Stimulated activated CD8-positive, alpha-beta memory T cell treated with anti-CD3 and anti-CD28 coated beads, Interleukin-15, amount 100 ng/mL, for 24 hours (primary cell): ENCODE measurements around the gene PKLR.
"Not testable (repeated sequence)": the region's sequence is repeated elsewhere in the genome, so short reads cannot be mapped to it uniquely, and the experiment has no call there.

Source experiments
- DNase-seq: peaks from one replicate; pipeline ENCODE4 v3.0.0-alpha.2; 2020; ENCODE audit warnings: low read depth

The PKLR gene

DNA sequence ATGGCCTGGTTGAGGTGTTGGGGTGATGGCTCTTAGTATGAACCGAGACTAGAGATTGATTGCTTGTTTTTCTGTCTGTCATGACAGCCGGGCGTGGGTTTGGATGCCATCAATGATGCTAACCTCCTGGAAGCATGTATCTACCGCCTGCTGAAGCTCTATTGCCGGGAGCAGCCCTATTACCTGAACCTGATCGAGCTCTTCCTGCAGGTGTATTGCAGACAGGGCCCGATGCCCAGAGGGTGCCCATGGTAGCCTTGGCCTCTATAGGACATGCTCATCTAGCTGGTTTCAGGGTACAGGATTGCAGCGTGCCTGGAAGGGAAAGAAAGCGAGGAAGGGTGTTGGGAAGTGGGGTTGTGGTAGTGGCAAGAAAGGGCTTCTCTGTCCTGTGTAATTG lies 16.8 kb upstream of the PKLR start:
- DNase-seq = no peak

DNA sequence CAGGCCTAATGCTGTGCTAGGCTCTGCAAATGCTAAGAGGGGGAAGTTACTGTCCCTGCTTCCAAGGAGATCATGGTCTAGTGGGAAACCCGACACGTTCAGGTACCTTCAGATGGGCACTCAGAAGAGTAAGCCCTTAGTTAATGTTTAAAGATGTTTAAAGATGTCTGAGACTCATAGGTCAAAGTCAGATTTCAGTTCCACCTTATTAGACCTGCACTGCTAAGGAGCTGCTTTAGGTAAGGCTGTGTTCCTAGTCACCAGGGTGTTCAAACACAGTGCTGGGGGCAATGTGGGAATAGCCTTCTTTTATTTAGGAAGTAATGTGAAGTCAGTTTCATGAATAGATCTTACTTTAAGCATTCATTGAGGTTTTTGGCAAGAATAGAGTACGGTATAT lies 15.7 kb upstream of the PKLR start:
- no peak for DNase-seq

DNA sequence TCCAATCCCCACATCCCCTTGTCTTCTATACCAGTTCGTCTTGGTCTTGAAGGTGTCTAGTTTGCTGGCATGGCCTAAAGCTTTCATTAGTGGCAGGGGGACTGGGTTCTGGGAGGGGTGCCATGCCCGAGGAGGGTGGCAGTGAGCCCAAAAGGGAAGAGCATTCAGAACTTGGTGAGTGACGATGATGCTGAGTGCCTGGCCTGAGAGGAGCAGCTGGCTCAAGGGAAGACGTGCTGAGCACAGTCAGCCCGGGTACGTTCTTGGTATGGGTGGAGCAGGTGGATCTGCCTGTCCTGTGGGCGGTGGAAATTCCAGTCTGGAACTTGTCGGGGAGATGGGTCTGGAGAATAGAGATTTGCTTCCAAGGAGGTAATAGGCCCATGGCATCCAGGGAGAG lies 12.0 kb upstream of the PKLR start:
- DNase-seq = no peak

DNA sequence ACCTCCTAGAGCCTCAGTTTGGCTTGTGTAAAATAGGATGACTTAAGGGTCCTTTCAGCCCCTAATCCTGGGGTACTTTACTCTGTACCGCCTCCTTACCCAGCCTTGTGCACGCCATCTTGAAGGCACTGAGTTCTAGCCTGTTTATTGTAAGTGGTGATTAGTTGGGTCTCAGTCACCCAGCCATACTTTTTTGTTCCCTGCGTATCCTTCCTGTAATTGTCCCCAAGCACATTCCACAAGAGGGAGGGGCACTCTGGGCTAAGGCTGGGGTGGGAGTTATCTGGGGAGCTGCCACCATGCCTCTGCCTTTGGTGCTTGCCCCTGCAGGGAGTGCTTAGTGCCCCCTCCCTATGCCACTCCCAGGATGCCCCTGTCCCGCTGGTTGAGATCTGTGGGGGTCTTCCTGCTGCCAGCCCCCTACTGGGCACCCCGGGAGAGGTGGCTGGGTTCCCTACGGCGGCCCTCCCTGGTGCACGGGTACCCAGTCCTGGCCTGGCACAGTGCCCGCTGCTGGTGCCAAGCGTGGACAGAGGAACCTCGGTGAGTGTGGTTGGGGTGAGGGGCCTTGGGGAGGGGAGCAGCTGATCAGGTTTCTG lies 8.3 kb upstream of the PKLR start:
- no peak for DNase-seq

DNA sequence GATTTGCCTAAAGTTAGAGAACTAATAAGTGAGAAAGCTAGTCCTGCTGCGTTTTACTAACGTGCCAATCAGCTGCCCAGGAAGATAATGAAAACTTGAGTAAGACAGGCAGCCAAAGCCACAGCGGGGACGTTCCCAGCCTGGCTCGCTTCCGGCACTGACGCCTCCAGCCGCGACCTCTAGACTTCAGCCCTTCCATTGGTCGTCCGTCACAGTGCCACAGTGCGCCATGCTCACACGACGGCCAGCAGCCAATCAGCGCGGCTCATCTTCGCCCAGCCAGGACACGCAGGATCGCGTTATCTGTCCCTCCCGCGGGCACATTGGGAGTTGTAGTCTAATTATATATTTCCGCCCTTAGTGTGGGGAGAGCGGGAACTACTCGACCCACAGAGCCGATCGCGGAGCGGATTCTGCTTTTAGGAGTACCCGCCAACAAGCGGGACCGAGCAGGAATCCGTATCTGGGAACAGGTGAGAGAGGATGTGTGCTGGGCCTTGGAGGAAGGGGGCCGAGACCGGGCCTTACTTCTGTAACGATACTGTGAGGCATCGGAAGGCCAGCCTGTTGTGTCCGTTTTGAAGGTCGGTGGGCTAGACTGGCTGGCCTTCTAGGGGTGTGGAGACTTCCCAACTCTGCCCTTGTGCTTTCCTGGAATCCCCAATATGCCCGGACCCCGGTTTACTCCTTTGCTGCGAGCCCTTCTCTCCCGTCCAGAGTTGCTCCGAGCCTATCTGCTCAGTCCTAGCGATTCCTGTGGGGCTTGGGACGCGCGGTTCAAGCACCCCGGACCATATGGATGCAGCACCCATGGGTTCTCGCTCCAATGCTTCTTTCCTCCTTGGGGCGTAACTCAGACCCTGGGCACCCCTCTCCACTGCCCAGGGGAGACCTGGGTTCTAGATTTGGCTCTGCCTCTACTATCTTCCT lies 7.5 kb upstream of the PKLR start, which contains the start of gene FDPS:
FDPS (plus strand) TSS at position 374 of the 930 bp plus-strand sequence. CDS start 924 bp downstream, outside the sequence.
- peak; percentile 81 for DNase-seq

DNA sequence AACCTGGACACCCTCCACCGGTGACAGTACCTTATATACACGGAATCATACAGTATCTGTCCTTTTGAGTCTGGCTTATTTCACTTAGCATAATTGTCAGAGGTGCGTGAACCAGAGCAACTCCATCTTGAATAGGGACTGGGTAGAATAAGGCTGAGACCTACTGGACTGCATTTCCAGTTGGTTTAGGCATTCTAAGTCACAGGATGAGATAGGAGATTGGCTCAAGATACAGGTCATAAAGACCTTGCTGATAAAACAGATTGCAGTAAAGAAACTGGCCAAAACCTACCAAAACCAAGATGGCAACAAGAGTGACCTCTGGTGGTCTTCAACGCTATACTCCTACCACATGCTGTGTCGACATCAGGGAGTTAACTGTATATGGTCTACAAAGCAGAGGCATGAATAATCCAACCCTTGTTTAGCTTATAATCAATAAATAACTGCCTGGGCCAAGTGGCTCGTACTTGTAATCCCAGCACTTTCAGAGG lies 6.1 kb upstream of the PKLR start:
- no peak for DNase-seq

DNA sequence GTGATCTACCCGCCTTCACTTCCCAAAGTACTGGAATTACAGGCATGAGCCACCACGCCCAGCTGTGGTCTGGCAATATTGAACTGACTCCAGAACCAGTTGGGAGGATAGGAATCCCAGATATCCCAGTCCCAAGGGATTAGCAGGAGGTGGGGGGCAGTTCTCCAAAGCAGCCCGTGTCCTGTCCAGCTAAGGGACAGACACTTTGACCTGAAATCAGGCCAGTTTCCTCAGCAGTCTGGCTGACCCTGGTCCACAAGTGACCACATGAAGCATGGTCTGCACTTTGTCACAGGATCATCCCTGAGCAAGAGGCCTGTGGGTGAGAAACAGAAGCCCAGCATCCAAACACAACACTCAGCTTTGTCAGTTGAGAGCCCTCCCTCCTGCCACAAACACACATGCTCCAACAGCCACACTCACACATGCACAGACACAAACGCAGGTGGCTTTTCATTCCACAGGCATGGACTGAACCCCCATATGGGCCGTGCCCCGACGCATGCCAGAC lies 4.7 kb upstream of the PKLR start:
- DNase-seq = no peak

DNA sequence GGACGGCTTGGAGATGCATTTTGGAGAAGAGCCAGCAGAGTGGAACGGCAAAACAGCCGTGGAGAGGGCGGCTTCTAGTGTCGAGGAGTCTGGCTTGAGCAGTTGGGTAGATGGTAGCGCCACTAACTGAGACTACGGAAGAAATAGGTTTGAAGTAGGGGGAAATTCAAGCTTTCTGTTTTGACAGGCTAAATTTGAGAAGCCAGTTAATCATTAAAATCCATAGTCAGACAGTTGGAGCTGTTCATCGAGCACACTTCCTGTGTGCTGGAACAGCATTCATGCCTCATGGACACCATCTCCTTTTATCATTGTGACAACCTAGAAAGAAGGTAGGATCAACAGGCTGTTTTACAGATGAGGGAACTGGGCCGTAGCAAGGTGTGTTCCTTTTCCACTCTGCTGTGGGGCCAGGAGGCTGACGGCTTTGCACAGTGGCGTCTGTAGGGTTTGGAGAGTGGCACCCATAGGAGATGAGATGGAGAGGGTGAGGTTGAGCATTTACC lies 3.4 kb upstream of the PKLR start:
- DNase-seq = no peak

DNA sequence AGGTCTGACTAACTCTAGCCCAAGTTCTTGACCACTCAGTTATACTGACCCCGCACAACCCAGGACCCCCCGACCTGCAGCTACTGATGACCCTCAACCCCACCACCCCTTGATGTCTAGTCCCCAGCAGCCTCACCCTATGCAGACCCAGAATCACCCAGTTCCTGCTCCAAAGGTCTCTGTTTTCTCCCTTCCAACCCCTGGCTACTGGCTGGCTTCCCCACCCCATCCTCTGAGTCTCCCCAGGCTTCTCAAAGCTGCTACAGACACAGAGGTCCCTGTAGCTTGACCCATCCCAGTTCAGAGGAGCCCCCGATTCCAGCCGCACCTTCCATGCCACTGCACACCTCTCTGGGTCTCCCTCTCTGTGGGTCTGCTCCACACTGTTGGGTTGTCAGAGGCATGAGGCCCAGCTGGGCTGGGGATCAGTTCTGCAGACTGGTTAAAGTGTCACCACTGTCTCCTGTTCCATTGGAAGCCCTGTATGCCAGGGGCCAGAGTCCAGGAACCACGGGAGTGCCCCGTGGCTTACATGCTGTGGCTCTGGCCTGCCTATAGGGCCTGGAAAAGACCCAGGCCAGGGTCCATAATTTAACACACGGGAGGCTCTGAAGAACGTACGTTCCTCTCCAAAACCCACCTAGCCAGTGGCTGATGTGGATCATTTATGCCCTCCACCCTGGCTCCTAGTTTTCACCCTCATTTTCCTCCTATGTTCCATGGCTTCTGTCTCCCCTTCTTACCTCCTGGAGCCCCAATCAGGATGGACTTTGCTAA lies 497 bp downstream of the PKLR start:
- DNase-seq = no peak

DNA sequence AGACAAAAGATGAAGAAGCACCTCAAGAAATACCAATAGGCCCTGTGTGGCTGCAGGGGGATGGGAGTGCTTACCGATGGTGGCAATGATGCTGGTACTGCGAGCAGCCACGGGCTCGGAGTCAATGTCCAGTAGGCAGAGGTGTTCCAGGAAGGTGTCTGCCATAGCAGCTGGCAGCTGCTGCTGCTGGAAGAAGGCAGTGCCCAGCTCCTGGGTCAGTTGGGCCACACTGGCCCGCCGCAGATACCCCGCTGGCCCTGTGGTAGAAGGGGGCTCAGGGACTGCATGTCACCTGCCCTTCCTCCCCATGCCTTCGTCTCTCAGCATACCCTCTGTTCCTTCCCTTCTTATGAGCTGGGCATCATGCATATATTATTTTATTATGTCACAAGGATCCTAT lies 1.2 kb downstream of the PKLR start:
- DNase-seq = no peak

DNA sequence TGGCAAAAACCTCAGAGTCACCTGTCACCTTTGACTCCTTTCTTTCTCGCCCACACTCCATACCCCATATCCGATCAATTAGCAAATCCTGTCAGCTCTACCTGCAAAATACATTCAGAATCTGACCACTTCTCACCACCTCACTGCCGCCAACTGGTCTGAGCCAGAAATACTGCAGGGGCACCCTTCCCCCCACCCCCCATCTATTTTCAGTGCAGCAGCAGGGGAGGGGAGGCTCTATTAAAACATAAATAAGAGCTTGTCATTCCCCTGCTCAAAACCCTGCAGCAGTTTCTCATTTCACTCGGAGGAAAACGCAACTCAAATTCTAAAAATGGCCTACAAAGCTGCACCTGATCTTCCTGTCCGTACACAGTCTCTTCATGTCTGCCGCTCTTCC lies 3.9 kb downstream of the PKLR start:
- no peak for DNase-seq

DNA sequence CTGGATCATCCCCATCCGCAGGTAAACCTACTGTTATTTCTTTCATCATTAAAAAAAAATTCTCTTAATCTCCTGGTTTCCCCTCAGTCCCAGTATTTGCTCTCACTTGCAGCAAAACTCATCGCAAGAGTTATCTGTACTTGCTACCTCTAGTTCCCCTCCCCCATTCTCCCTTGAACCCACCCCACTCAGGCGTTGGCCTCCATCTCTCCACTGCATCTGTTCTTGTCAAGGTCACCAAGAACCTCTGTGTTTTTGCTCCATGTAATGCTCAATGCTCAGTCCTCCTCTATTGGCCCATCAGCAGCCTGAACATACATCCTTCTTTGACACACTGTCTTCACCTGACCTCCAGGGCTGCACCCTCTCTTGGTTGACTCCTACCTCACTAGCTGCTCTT lies 4.6 kb downstream of the PKLR start:
- DNase-seq = no peak

DNA sequence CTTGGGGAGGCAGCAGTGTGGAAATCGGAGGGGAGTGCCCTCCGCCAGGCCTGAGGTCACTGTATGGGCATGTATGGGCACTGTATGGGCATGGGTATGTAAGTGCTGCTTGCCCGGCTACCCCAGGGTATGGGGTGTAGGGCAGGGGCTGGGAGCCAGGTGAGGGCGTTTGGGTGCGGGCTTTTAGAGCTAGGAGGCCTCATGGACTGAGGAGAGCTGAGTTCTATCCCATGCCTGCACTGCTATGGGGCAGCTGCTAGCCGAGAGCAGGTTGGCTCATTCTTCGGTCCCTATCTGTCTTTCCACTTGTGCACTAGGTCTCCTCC lies 5.3 kb downstream of the PKLR start:
- DNase-seq = no peak

DNA sequence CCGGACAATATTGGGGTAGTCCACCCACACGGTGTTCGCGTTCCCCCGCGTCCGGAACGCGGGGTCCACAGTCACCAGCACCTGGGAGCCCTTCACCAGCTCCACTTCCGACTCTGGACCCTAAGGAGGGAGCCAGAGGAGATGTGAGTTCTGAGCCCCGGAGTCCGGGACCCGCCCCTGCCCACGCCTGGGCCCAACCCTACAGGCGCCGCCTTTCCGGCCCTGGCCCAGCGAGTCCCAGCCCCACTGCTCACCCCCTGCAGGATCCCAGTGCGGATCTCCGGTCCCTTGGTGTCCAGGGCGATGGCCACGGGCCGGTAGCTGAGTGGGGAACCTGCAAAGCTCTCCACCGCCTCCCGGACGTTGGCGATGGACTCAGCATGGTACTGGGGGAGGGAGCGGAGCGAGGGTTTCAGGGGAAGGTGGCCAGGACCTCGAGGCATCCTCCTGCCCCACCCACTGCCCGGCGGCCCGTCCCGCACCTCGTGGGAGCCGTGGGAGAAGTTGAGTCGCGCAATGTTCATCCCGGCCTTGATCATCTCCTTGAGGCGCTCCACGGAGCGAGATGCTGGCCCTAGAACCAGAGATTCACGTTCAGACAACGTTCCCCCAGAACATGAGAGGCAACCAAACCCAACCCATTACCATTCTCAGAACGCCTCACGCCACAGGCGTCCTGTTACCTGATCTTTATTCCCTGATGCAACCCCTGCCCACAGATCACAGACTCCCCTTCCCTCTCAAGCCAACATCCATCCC lies 5.9 kb downstream of the PKLR start:
- DNase-seq = no peak

DNA sequence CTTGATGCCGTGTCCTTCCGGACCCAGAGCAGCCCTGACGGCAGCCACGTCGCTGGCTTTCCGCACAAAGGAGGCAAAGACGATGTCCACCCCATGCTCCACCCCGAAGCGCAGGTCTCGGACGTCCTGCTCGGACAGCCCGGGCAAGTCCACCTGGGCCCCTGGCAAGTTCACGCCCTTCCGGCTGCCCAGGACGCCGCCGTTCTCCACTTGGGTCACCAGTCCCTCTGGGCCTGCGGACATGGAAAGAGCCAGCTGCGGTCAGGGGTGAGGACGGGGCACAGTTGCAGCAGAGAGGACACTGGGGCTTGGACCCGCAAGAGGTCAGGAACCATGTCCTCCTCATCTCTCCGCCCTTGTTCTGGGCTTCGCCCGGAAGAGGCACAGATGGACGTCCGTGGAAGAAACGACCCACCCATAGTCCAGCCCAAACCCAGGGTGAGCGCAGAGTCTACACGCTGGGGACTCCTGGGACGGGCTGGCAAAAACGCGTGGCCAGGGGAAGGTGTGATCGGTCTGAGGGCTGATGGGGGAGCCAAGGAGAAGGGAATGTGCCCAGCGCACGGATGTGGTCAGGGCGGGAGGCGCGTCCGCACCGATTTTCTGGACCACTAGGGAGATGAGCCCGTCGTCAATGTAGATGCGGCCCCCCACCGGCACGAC lies 6.6 kb downstream of the PKLR start:
- DNase-seq = no peak

DNA sequence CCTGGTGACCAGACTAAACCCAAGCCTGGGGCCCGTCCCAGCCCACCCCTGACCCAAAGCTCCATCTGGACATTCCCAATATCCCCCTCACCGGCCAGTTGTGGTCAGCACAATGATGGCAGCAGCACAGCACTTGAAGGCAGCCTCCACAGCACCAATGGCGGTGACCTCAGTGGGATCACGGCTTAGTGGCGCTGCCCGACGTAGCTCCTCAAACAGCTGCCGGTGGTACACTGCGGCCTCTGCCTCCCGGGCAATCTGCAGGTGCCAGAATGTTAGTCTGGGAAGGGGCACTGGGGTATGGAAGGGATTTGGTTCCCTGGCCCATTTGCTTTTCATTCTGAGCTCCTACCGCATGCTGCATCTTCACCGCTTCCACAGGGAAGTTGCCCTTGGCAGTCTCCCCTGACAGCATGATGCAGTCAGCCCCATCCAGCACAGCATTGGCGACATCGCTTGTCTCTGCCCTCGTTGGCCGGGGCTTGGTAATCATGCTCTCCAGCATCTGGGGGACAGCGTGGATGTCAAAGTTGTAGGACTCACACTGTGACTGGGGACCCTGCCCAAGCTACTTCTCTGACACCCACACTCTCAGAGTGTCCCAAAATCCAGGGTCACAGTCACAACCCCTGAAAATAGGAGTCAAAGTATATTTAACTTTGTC lies 8.0 kb downstream of the PKLR start:
- DNase-seq = no peak

DNA sequence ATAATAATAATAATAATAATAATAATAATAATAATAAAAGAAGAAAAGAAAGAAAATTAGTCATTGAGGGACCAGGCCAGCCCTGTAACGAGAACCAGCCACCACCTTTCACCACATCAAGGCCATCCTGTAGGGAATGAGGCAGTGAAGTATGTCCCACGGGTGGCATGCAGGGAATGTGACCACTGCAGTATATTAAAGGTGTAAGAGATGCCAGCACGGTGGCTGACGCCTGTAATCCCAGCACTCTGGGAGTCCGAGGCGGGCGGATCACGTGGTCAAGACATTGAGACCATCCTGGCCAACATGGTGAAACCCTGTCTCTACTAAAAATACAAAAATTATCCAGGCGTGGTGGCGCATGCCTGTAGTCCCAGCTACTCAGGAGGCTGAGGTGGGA lies 10.2 kb downstream of the PKLR start:
- DNase-seq = not testable (repeated sequence)

DNA sequence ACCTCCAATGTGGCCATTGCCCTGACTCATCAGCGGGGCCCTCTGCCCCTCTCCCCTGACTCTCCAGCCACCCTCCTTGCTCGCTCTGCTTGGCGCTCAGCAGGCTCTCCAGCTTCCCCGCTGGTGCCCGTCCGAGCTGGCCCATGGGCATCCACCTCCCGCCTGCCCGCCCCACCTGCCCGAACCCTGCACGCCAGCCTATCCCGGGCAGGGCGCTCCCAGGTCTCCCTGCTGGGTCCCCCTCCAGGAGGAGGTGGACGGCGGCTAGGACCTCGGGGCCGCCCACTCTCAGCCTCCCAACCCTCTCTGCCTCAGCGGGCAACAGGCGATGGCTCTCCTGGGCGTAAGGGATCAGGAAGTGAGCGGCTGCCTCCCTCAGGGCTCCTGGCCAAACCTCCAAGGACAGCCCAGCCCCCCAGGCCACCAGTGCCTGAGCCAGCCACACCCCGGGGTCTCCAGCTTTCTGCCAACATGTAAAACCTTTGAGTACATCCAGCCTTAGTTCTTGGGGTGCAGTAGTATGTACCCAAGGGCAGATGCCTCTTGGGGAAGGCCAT lies 13.2 kb downstream of the PKLR start:
- no peak for DNase-seq

DNA sequence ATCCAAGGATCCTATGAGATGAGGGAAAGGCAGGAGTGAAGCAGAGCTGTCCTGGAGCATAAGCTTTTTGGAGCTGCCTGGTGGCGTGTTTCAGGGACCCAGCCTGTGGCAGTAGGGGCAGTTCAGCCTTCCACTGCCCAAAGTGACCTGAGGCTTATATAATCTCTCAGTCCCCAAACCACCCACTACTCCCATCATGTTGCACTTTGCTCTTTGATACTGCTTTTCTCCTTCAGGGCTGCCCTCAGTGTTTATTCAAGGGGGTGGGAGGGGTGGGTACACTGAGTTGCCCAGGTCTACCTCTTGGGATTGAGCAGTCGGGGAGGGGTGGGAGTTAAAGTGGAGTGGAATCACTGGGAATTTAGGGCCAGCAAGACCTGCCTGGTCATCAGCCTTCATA lies 14.7 kb downstream of the PKLR start:
- no peak for DNase-seq

DNA sequence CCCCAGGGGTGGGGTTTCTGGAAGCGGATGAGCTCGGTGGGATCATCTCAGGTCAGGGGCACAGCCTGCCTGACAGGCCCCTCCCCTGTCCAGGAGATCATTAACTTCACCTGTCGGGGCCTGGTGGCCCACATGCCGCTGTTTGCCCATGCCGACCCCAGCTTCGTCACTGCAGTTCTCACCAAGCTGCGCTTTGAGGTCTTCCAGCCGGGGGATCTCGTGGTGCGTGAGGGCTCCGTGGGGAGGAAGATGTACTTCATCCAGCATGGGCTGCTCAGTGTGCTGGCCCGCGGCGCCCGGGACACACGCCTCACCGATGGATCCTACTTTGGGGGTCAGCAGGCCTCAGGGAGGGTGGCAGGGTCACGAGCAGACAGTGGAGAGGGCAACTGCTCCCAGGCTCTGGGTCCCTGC lies 15.6 kb downstream of the PKLR start:
- no peak for DNase-seq
